Lower lobe of right lung (tissue), 2 donors: ENCODE results near the gene CTCFL. TPM values are rescaled to one million over a fixed set of nuclear protein-coding genes. Genes with fewer than 3 reads are reported as not detected.

Experiments used
- ATAC-seq, 2 donors: fragments of 200-7000 bp; cut with Tn5 transposase; one replicate each; pipeline ENCODE4 v1.9.1; 2020 to 2022; ENCODE audit warnings: mild to moderate bottlenecking in 2 of 2, moderate library complexity in 2 of 2
- DNase-seq: peaks from one replicate; pipeline ENCODE4 v3.0.0-alpha.2; 2020
- H3K27ac ChIP-seq: fragments of 200-600 bp; one replicate; pipeline ENCODE4 v1.8.0; 2022
- H3K27me3 ChIP-seq: fragments of 200-600 bp; one replicate; pipeline ENCODE4 v1.8.0; 2022; ENCODE audit warnings: low read depth
- H3K36me3 ChIP-seq: fragments of 200-600 bp; one replicate; pipeline ENCODE4 v1.8.0; 2022; ENCODE audit warnings: mild to moderate bottlenecking
- H3K4me1 ChIP-seq: fragments of 200-600 bp; one replicate; pipeline ENCODE4 v1.8.0; 2022
- H3K4me3 ChIP-seq: fragments of 200-600 bp; one replicate; pipeline ENCODE4 v1.8.0; 2022; ENCODE audit warnings: mild to moderate bottlenecking
- H3K9me3 ChIP-seq: fragments of 200-600 bp; one replicate; pipeline ENCODE4 v1.8.0; 2022
- intact Hi-C: fragments of 100-400 bp; cut with DNase I; formaldehyde crosslinking; loops from one replicate; pipeline ENCODE4 v1.11.0; 2022
- total RNA-seq: library from RNA; stranded (reverse); fragmentation: NEBNext Ultra II Directional; extraction: Animal tissue kit (Norgen Biotek cat#: 25700); gene quantifications from one replicate; pipeline ENCODE4 v1.2.1, GENCODE V29; 2021
- TF ChIP-seq, protein P1 (sequence below): fragments of 200-600 bp; IDR thresholded peaks from one replicate; pipeline ENCODE4 v1.8.0; 2022; ENCODE audit warnings: antibody characterized with exemption, mild to moderate bottlenecking
- donor health status: DM: no; HTN: yes; CAD: no; lungs with severe emphysema.

Gene CTCFL
- total RNA-seq, 1 donor from 2014 or later = not detected

DNA sequence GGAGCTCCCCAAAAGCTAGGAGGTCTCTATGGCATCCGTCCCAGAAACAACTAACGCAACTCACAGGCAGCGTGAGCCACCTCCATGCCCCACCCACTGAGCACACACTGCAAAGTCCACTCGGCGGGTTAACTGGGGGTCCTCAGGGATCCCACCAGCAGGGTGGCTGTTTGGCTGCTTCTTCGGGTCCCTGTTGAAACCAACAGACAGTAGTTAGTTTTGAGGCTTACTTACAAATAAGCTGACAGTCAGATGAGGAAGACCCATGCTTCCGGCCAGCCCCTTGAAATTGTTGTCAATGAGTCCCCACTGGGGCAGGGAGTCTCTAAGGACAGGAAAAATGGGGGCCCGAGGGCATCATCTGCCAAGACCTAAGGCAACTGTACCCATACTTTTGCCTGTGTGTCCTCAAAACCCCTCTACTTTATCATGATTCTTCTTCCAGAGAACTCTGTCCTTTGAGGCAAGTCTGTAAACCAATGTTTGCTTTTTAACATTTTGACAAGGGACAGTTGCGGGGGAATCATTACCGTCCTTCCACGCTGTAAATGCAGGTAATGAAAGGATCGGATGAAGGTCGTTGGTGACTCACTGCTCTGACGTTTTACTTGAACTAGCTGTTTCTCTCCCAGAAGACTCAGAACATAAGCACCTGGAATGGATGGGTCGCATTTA, 33.8 kb upstream of the CTCFL start:
- Histone ChIP-seq H3K9me3 (no peaks in the 10 kb centered on the region), H3K4me1 (no peaks in the 10 kb centered on the region), H3K4me3 (no peak overlapping the region), H3K27me3 (peaks cover 23% of the 10 kb centered on the region), H3K27ac (no peak overlapping the region), H3K36me3 (no peaks in the 10 kb centered on the region)
- intact Hi-C loops = no loop called here
- DNase-seq (no peak), ATAC-seq (no peak)
- TF ChIP-seq, protein P1, sequence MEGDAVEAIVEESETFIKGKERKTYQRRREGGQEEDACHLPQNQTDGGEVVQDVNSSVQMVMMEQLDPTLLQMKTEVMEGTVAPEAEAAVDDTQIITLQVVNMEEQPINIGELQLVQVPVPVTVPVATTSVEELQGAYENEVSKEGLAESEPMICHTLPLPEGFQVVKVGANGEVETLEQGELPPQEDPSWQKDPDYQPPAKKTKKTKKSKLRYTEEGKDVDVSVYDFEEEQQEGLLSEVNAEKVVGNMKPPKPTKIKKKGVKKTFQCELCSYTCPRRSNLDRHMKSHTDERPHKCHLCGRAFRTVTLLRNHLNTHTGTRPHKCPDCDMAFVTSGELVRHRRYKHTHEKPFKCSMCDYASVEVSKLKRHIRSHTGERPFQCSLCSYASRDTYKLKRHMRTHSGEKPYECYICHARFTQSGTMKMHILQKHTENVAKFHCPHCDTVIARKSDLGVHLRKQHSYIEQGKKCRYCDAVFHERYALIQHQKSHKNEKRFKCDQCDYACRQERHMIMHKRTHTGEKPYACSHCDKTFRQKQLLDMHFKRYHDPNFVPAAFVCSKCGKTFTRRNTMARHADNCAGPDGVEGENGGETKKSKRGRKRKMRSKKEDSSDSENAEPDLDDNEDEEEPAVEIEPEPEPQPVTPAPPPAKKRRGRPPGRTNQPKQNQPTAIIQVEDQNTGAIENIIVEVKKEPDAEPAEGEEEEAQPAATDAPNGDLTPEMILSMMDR = no peak

DNA sequence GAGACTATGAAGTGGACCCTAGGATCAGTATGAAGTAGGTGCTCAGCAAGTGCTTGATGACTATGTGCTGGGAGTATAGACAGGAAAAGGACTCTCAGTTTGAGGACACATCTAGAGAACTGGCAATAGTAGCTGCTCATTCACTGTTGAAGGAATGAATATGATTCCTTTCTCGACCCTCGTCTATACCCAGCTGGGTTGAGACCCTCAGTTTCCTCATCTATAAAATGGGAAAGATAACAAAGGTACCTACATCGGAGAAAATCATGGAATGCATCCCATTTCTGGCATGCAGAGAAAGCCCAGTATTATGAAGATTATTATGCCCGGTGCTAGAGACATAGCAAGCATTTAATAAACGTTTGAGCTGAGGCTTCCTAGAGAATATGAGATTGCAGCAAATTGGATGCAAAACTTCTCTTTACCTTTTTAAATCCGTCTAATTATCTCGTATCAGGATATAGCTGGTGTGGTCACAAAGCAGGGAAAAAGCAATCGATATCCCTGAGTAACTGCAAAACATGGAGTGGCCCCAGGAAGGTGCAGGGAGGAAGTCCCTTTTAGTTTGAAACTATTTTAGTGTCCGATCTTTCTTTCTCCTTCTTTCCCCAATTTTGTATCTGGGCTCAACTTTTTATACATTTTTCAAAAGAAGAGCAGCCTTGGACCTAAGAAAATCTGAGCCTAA, 33.1 kb upstream of the CTCFL start:
- Histone ChIP-seq H3K4me3 (no peak overlapping the region), H3K36me3 (no peaks in the 10 kb centered on the region), H3K9me3 (no peaks in the 10 kb centered on the region), H3K27me3 (peaks cover 23% of the 10 kb centered on the region), H3K4me1 (no peaks in the 10 kb centered on the region), H3K27ac (no peak overlapping the region)
- DNase-seq (no peak), ATAC-seq (no peak)
- intact Hi-C loops = no loop called here
- TF ChIP-seq, protein P1 = no peak

DNA sequence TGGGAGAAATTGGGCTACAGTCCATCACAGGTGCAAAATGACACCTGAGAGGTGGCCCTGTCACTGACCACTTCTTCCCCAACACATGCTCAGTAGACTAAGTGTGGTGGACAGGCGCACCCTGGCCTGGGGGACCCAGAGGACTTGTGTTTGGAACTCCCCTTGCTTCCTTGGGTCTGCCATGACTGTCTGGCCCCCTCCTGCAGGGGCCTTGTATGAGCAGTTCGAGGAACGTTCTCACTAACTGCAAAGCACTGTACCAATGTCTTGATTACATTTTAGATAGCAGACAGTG, 32.0 kb upstream of the CTCFL start:
- intact Hi-C loops = no loop called here
- Histone ChIP-seq H3K4me1 (no peaks in the 10 kb centered on the region), H3K27me3 (peaks cover 23% of the 10 kb centered on the region), H3K27ac (no peak overlapping the region), H3K9me3 (no peaks in the 10 kb centered on the region), H3K36me3 (no peaks in the 10 kb centered on the region), H3K4me3 (no peak overlapping the region)
- ATAC-seq (no peak), DNase-seq (no peak)
- TF ChIP-seq, protein P1 = no peak

- no peaks in the 10 kb centered on the region for H3K36me3 ChIP-seq
- peaks cover 23% of the 10 kb centered on the region for H3K27me3 ChIP-seq
- TF ChIP-seq, protein P1 = no peak
- no peak overlapping the region for H3K4me3 ChIP-seq
- H3K4me1 ChIP-seq = no peaks in the 10 kb centered on the region
- intact Hi-C loops = no loop called here
- no peaks in the 10 kb centered on the region for H3K9me3 ChIP-seq
- no peak overlapping the region for H3K27ac ChIP-seq
- DNase-seq = no peak
- no peak for ATAC-seq
Measured at GRCh38 chr20:57555457-57556184, 30.7 kb upstream of the CTCFL start.

GRCh38 chr20:57553376-57554018, 28.6 kb upstream of the CTCFL start:
- no peak for DNase-seq

More at GRCh38 chr20:57553376-57554018, 28.6 kb upstream of the CTCFL start:
- H3K27me3 ChIP-seq = peaks cover 17% of the 10 kb centered on the region
- no peak for ATAC-seq
- TF ChIP-seq, protein P1 = no peak
- H3K4me3 ChIP-seq = no peak overlapping the region
- no peaks in the 10 kb centered on the region for H3K4me1 ChIP-seq
- H3K9me3 ChIP-seq = no peaks in the 10 kb centered on the region
- no peaks in the 10 kb centered on the region for H3K36me3 ChIP-seq
- intact Hi-C loops = no loop called here
- no peak overlapping the region for H3K27ac ChIP-seq
